Inferior parietal cortex (tissue), 1 donor: ENCODE measurements around the gene ARL6IP1.
A peak's percentile ranks its signal among the peaks of the same experiment; 100 is the strongest.

Experiments used
- DNase-seq: peaks from one replicate; pipeline ENCODE4 v3.0.0-alpha.2; 2016; ENCODE audit errors: extremely low spot score

Gene ARL6IP1

GRCh38 chr16:18801145-18801972, at the start of gene ARL6IP1:
ARL6IP1 (minus strand) TSS chr16:18801549; CDS start chr16:18801466, 83 bp downstream.
- peak; percentile 99 for DNase-seq

GRCh38 chr16:18846416-18846815, 45.1 kb upstream of the ARL6IP1 start:
- no peak for DNase-seq

GRCh38 chr16:18842565-18842964, 41.2 kb upstream of the ARL6IP1 start:
- DNase-seq: no peak

GRCh38 chr16:18841833-18842525, 40.6 kb upstream of the ARL6IP1 start:
- peak; percentile 26 for DNase-seq

- no peak for DNase-seq
Observed at GRCh38 chr16:18839555-18839954, 38.2 kb upstream of the ARL6IP1 start.

- DNase-seq: no peak
Observed at GRCh38 chr16:18836702-18837101, 35.4 kb upstream of the ARL6IP1 start.

- DNase-seq: no peak
Observed at GRCh38 chr16:18834864-18835263, 33.5 kb upstream of the ARL6IP1 start.

GRCh38 chr16:18833707-18834505, 32.6 kb upstream of the ARL6IP1 start:
- no peak for DNase-seq

- no peak for DNase-seq
Observed at GRCh38 chr16:18832613-18833012, 31.3 kb upstream of the ARL6IP1 start.

- DNase-seq: no peak
Observed at GRCh38 chr16:18832006-18832405, 30.7 kb upstream of the ARL6IP1 start.

GRCh38 chr16:18829251-18829650, 27.9 kb upstream of the ARL6IP1 start:
- no peak for DNase-seq

- DNase-seq: no peak
Observed at GRCh38 chr16:18827890-18828289, 26.5 kb upstream of the ARL6IP1 start.

- peak; percentile 58 for DNase-seq
Observed at GRCh38 chr16:18816286-18816685, 14.9 kb upstream of the ARL6IP1 start.

- no peak for DNase-seq
Observed at GRCh38 chr16:18811925-18812324, 10.6 kb upstream of the ARL6IP1 start.

- DNase-seq: no peak
Observed at GRCh38 chr16:18809165-18809564, 7.8 kb upstream of the ARL6IP1 start.

- no peak for DNase-seq
Observed at GRCh38 chr16:18805257-18805773, 4.0 kb upstream of the ARL6IP1 start.

- DNase-seq: no peak
Observed at GRCh38 chr16:18804540-18804939, 3.2 kb upstream of the ARL6IP1 start.

GRCh38 chr16:18803569-18804462, 2.5 kb upstream of the ARL6IP1 start:
- DNase-seq: peak; percentile 34

GRCh38 chr16:18802767-18803343, 1.5 kb upstream of the ARL6IP1 start:
- no peak for DNase-seq

- DNase-seq: no peak
Observed at GRCh38 chr16:18800775-18801144, 589 bp downstream of the ARL6IP1 start.

- DNase-seq: no peak
Observed at GRCh38 chr16:18800293-18800692, 1.1 kb downstream of the ARL6IP1 start.
